Activated B cell treated with CpG ODN at 0.5 μM for 24 hours (primary cell): ENCODE data around the gene OSTF1. TPM values are rescaled to one million over a fixed set of nuclear protein-coding genes. Genes with fewer than 3 reads are reported as not detected.

Experiments
- ATAC-seq: fragments of 200-7000 bp; cut with Tn5 transposase; one replicate; pipeline ENCODE4 v1.10.0; 2021; ENCODE audit warnings: low read depth, mild to moderate bottlenecking, moderate library complexity
- CTCF ChIA-PET: fragments of 350-600 bp; sonication (Branson Sonifier 250); formaldehyde crosslinking; loops from one replicate; lab custom pipeline; 2021; ENCODE audit warnings: antibody characterized with exemption; lab: Charles Lee
- POLR2A ChIA-PET: fragments of 350-600 bp; sonication (Branson Sonifier 250); formaldehyde crosslinking; loops from one replicate; lab custom pipeline; 2021; ENCODE audit warnings: antibody characterized with exemption; lab: Charles Lee
- DNase-seq: peaks from one replicate; pipeline ENCODE4 v3.0.0; 2022
- H3K27ac Mint-ChIP-seq: one replicate; pipeline ENCODE4 v1.8.0; 2020; ENCODE audit warnings: mixed read lengths
- H3K27me3 Mint-ChIP-seq: one replicate; pipeline ENCODE4 v1.8.0; 2021; ENCODE audit warnings: mixed read lengths
- H3K36me3 Mint-ChIP-seq: one replicate; pipeline ENCODE4 v1.8.0; 2021; ENCODE audit warnings: low read depth, mixed read lengths
- H3K4me1 Mint-ChIP-seq: one replicate; pipeline ENCODE4 v1.8.0; 2021; ENCODE audit warnings: mixed read lengths
- H3K4me3 Mint-ChIP-seq: one replicate; pipeline ENCODE4 v1.8.0; 2020; ENCODE audit warnings: mild to moderate bottlenecking, mixed read lengths
- H3K9me3 Mint-ChIP-seq: one replicate; pipeline ENCODE4 v1.8.0; 2020; ENCODE audit warnings: mixed read lengths
- CTCF ChIP-seq: fragments of 200-600 bp; IDR thresholded peaks from one replicate; pipeline ENCODE4 v1.8.0; 2022; ENCODE audit warnings: antibody characterized with exemption, mild to moderate bottlenecking
- intact Hi-C: fragments of 100-400 bp; cut with micrococcal nuclease; formaldehyde crosslinking; loops from one replicate; pipeline ENCODE4 v1.15.1; 2024
- total RNA-seq: library from RNA; stranded (reverse); gene quantifications from 2 replicates; pipeline ENCODE4 v1.2.3, GENCODE V29; 2022

Gene OSTF1
- total RNA-seq, result 59.7 and 60.1 TPM in 2 replicates

DNA sequence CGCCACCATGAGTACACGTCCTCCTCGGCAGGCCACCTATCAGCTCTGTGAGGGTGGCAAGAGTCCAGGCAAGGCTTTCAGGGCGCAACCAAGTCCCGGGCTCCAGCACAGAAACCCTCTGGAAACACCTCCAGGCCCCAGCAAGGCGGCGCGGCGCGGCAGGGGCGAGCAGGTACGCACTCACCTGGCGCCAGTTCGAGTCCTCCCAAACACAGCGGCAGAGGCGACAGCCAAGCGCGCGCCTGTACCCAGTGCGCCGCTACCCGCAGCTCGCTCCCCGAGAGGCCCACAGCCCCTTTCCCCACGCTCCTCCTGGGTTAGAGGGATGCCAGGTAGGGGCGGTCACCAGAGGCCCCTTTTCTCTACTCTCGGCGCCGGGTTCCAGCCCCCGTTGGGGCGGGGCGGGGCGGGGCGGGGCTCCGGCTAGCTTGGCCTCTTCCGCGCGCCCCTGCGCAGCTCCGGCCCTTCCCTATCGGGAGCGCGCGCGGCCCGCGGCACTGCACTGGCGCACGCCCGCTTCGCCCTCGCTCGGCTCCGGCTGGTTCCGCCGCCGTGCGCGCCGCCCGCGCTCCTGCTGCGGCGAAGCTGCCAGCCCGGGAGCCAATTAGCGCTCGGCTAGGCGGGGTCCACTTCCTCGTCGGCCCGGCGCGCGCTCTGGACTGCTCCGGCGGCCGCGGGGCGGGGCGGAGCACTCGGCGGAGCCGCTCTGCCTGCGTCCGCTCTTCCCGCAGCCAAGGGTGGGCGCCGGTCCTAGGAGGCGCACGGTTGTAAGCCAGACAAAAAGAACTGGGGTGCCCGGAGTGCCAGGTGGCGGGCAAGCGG, at the start of gene OSTF1, which contains the start of gene NMRK1:
Gene OSTF1, plus strand, starts transcription at position 691 of the 822 bp plus-strand sequence. CDS start 179 bp downstream, outside the sequence.
Gene NMRK1, minus strand, starts transcription at position 332 of the 822 bp plus-strand sequence. CDS start 5,040 bp downstream, outside the sequence.
- ATAC-seq, result peak; percentile 87
- peaks cover 50% of the 10 kb centered on the region for H3K4me1 Mint-ChIP-seq
- peak within 1 kb of the TSS; percentile 88 for H3K27ac Mint-ChIP-seq
- intact Hi-C loops, result loop anchor here (1.0 to 5.0 kb wide), 7 partner anchors 11 to 1369 kb away; partner anchors contain the start of genes C9orf40, CARNMT1, GCNT1 and RFK
- no peaks in the 10 kb centered on the region for H3K27me3 Mint-ChIP-seq
- H3K9me3 Mint-ChIP-seq, result no peaks in the 10 kb centered on the region
- POLR2A ChIA-PET, result interaction anchor here (0.6 to 6.1 kb wide), 8 partner anchors 18 to 164 kb away, joined by 3 to 82 read pairs (median 8); partner anchors contain the start of genes C9orf40 and CARNMT1
- CTCF ChIA-PET, result interaction anchor here (0.8 to 3.2 kb wide), 4 partner anchors 61 to 315 kb away, joined by 4 to 19 read pairs (median 7); partner anchors contain the start of genes C9orf40 and CARNMT1
- H3K36me3 Mint-ChIP-seq, result peaks cover 17% of the 10 kb centered on the region
- peak within 1 kb of the TSS; percentile 96 for H3K4me3 Mint-ChIP-seq
- DNase-seq, result peak; percentile 93
- no peak for TF ChIP-seq CTCF

- ChIA-PET CTCF (no interaction called here), POLR2A (interaction anchor here (0.8 kb wide), 1 partner anchor 8 kb away, joined by 3 read pairs; no protein-coding TSS in a partner anchor)
- TF ChIP-seq CTCF, result no peak
- DNase-seq (no peak), ATAC-seq (no peak)
- H3K4me1 Mint-ChIP-seq, result peaks cover 3% of the 10 kb centered on the region
- no peak overlapping the region for H3K4me3 Mint-ChIP-seq
- no peak overlapping the region for H3K27ac Mint-ChIP-seq
- intact Hi-C loops, result no loop called here
- H3K36me3 Mint-ChIP-seq, result no peaks in the 10 kb centered on the region
- H3K9me3 Mint-ChIP-seq, result no peaks in the 10 kb centered on the region
- no peaks in the 10 kb centered on the region for H3K27me3 Mint-ChIP-seq
Observed at GRCh38 chr9:75039009-75039408, 49.3 kb upstream of the OSTF1 start.

GRCh38 chr9:75039801-75040200, 48.5 kb upstream of the OSTF1 start:
- no peak for TF ChIP-seq CTCF
- no peak overlapping the region for H3K4me3 Mint-ChIP-seq
- ChIA-PET CTCF (interaction anchor here (1.4 kb wide), 1 partner anchor 12 kb away, joined by 3 read pairs; the partner anchor contains the start of gene CARNMT1), POLR2A (interaction anchor here (1.6 kb wide), 1 partner anchor 13 kb away, joined by 3 read pairs; no protein-coding TSS in a partner anchor)
- ATAC-seq (peak; percentile 70), DNase-seq (no peak)
- H3K27me3 Mint-ChIP-seq, result peaks cover 3% of the 10 kb centered on the region
- no peak overlapping the region for H3K27ac Mint-ChIP-seq
- H3K9me3 Mint-ChIP-seq, result no peaks in the 10 kb centered on the region
- peaks cover 3% of the 10 kb centered on the region for H3K4me1 Mint-ChIP-seq
- intact Hi-C loops, result no loop called here
- no peaks in the 10 kb centered on the region for H3K36me3 Mint-ChIP-seq

DNA sequence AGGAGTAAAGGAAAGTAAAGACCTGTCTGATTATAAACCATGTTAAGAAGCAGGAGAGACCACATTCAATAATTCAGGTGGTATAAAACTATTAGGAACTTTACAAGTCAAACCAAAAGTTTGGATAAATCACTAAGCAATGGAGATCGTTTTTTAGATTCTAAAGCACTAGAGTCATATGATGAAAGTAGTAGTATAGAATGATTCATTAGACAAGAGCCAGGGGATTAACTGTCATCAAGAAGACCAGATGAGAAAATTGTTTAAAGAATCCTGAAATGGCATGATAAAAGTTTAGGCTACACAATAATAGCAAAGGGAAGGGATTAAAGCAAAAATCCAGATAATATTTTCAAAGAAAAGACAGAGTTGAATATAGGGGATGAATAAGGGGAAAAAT, 47.3 kb upstream of the OSTF1 start:
- ATAC-seq (no peak), DNase-seq (no peak)
- intact Hi-C loops, result no loop called here
- no peak for TF ChIP-seq CTCF
- Mint-ChIP-seq H3K9me3 (no peaks in the 10 kb centered on the region), H3K27me3 (peaks cover 4% of the 10 kb centered on the region), H3K4me1 (peaks cover 3% of the 10 kb centered on the region), H3K27ac (no peak overlapping the region), H3K4me3 (no peak overlapping the region), H3K36me3 (no peaks in the 10 kb centered on the region)
- CTCF ChIA-PET, result interaction anchor here (1.4 kb wide), 1 partner anchor 13 kb away, joined by 3 read pairs; the partner anchor contains the start of gene CARNMT1
- POLR2A ChIA-PET, result interaction anchor here (1.6 kb wide), 1 partner anchor 14 kb away, joined by 3 read pairs; no protein-coding TSS in a partner anchor
